IPS-18a (cell line): Measurements from ENCODE around the gene GPR119.
"Not testable (repeated sequence)": the region's sequence is repeated elsewhere in the genome, so short reads cannot be mapped to it uniquely, and the experiment has no call there.

ENCODE experiments used
- H3K27ac ChIP-seq: one replicate; pipeline ENCODE4 v1.5.1; 2013; ENCODE audit warnings: low read length
- H3K27me3 ChIP-seq: one replicate; pipeline ENCODE4 v1.6.1; 2013; ENCODE audit warnings: mild to moderate bottlenecking, low read length; ENCODE audit not compliant: control insufficient read depth, insufficient read depth
- H3K36me3 ChIP-seq: one replicate; pipeline ENCODE4 v1.6.1; 2013; ENCODE audit warnings: low read depth, low read length; ENCODE audit not compliant: control insufficient read depth
- H3K4me1 ChIP-seq: one replicate; pipeline ENCODE4 v1.6.1; 2013; ENCODE audit warnings: low read depth, low read length; ENCODE audit not compliant: control insufficient read depth
- H3K4me3 ChIP-seq: one replicate; pipeline ENCODE4 v1.5.1; 2013; ENCODE audit warnings: low read length
- H3K9ac ChIP-seq: one replicate; pipeline ENCODE4 v1.6.1; 2013; ENCODE audit warnings: mild to moderate bottlenecking, low read length, moderate library complexity
- H3K9me3 ChIP-seq: one replicate; pipeline ENCODE4 v1.6.1; 2013; ENCODE audit warnings: low read depth, low read length; ENCODE audit not compliant: control insufficient read depth

Gene GPR119

DNA sequence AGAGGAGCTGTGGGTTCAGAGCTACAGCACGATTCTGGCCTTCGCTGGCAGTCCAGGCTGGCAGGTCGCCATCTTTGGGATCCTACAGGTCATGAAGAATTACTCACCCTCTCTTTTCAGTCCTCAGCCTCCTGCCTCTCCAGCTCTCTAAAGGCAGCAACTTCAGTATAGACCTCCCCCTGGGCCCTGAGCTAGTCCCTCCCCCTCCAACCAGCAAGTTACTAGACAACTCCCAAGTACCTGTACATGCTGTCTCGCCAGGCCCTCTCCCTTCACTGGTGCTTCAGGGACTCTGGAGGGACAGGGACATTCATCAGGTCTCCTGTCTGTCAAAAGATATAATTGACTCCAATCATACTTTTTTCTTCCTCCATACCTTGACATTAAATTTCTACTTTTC is at the start of gene GPR119:
TSS of gene GPR119 (minus strand) at position 155 of the 400 bp plus-strand sequence. CDS start 227 bp downstream, outside the sequence.
- Histone ChIP-seq H3K27ac (no peak within 1 kb of the TSS), H3K4me1 (no peaks in the 10 kb centered on the region), H3K9me3 (peaks cover 12% of the 10 kb centered on the region), H3K27me3 (no peaks in the 10 kb centered on the region), H3K4me3 (no peak within 1 kb of the TSS), H3K36me3 (no peaks in the 10 kb centered on the region), H3K9ac (no peak within 1 kb of the TSS)

DNA sequence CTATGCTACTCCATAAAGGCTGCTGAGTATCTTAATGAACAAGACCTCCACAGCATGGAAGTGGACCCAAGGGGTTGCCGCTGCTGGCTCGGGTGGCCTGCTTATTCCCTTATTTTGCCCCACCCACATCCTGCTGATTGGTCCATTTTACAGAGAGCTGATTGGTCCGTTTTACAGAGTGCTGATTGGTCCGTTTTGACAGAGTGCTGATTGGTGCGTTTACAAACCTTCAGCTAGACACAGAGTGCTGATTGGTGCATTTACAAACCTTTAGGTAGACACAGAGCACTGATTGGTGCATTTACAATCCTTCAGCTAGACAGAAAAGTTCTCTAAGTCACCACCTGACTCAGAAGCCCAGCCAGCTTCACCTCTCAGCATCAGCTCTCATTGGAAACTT is 43.8 kb upstream of the GPR119 start:
- H3K36me3 ChIP-seq, H3K27ac ChIP-seq, H3K4me1 ChIP-seq, H3K9me3 ChIP-seq, H3K9ac ChIP-seq, H3K27me3 ChIP-seq, H3K4me3 ChIP-seq: not testable (repeated sequence)

GRCh38 chrX:130426531-130426930 is 41.1 kb upstream of the GPR119 start:
- Histone ChIP-seq H3K9me3 (peaks cover 3% of the 10 kb centered on the region), H3K27me3 (no peaks in the 10 kb centered on the region), H3K9ac (no peak overlapping the region), H3K36me3 (no peaks in the 10 kb centered on the region), H3K4me3 (no peak overlapping the region), H3K27ac (no peak overlapping the region), H3K4me1 (no peaks in the 10 kb centered on the region)

DNA sequence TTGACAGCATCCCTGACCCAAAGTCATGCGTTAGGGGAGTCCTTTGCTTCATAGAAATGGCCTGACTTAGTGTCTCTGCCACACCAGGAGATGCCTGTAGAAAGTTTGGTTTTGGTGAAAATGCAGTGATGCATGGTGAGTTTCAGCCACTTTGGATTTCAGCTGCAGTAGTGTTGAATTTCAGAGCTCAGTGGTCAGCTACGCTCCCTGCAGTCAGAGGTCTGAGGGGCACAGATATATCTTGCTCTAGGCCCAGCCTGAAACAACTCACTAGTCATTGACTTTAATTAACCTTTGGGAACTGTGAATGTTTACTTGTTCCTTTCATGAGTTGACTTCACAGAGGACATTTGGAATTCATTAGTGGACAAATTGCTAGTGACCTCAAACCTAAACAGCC is 33.8 kb upstream of the GPR119 start:
- Histone ChIP-seq H3K27ac (no peak overlapping the region), H3K9ac (no peak overlapping the region), H3K4me3 (no peak overlapping the region), H3K27me3 (no peaks in the 10 kb centered on the region), H3K9me3 (peaks cover 17% of the 10 kb centered on the region), H3K4me1 (peaks cover 3% of the 10 kb centered on the region), H3K36me3 (peaks cover 3% of the 10 kb centered on the region)

- peaks cover 3% of the 10 kb centered on the region for H3K4me1 ChIP-seq
- H3K9me3 ChIP-seq = peaks cover 17% of the 10 kb centered on the region
- no peak overlapping the region for H3K9ac ChIP-seq
- no peak overlapping the region for H3K27ac ChIP-seq
- no peak overlapping the region for H3K4me3 ChIP-seq
- H3K36me3 ChIP-seq = peaks cover 3% of the 10 kb centered on the region
- H3K27me3 ChIP-seq = no peaks in the 10 kb centered on the region
These were observed 33.3 kb upstream of the GPR119 start for GRCh38 chrX:130418740-130419139.

DNA sequence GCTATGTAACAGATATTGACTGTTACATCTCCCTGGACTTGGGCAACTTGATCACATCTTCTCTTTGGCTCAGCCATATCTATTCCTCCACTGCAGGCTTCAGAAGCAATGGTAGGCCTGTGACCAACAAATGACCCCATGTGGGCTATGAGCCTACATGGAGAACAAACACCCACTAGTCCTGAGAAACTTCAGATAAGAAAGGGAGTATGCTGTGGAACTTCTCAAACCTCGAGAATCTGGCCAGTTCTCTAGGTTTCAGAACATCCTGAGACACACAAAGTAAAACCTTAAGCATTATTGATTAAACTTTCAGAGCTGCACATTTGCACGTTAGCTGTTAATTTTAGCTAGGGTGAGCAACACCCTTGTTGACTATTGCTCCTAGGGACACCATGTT is 32.6 kb upstream of the GPR119 start:
- Histone ChIP-seq H3K27ac (no peak overlapping the region), H3K4me1 (peaks cover 3% of the 10 kb centered on the region), H3K9me3 (peaks cover 17% of the 10 kb centered on the region), H3K9ac (no peak overlapping the region), H3K27me3 (no peaks in the 10 kb centered on the region), H3K4me3 (no peak overlapping the region), H3K36me3 (peaks cover 3% of the 10 kb centered on the region)

DNA sequence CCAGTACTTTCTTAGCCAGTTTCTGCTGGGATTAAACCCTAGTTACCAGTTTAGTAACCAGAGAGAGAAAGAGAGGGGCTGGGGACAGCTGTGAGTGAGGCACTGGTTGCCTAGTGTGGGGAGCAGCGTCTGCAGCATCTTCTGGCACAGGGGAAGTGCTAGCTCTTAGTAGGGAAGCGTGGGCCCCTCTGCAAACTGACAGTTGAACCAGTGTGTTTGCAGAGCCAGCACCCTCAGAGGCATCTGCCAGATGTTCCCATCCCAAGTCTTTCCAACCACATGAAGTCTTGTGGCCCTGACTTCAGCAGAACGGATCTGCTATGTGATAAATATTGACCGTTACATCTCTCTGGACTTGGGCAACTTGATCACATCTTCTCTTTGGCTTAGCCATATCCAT is 31.3 kb upstream of the GPR119 start:
- Histone ChIP-seq H3K9ac (no peak overlapping the region), H3K9me3 (peaks cover 17% of the 10 kb centered on the region), H3K4me1 (peaks cover 3% of the 10 kb centered on the region), H3K4me3 (no peak overlapping the region), H3K36me3 (peaks cover 7% of the 10 kb centered on the region), H3K27me3 (no peaks in the 10 kb centered on the region), H3K27ac (no peak overlapping the region)

- Histone ChIP-seq H3K4me3 (no peak overlapping the region), H3K27ac (no peak overlapping the region), H3K9me3 (peaks cover 21% of the 10 kb centered on the region), H3K4me1 (peaks cover 3% of the 10 kb centered on the region), H3K27me3 (no peaks in the 10 kb centered on the region), H3K9ac (no peak overlapping the region), H3K36me3 (peaks cover 14% of the 10 kb centered on the region)
These were observed 29.7 kb upstream of the GPR119 start for GRCh38 chrX:130415201-130415600.

- no peak overlapping the region for H3K27ac ChIP-seq
- no peaks in the 10 kb centered on the region for H3K27me3 ChIP-seq
- H3K4me3 ChIP-seq = no peak overlapping the region
- peaks cover 3% of the 10 kb centered on the region for H3K4me1 ChIP-seq
- H3K36me3 ChIP-seq = peaks cover 15% of the 10 kb centered on the region
- H3K9ac ChIP-seq = no peak overlapping the region
- H3K9me3 ChIP-seq = peaks cover 17% of the 10 kb centered on the region
These were observed 29.3 kb upstream of the GPR119 start for GRCh38 chrX:130414800-130415199.

DNA sequence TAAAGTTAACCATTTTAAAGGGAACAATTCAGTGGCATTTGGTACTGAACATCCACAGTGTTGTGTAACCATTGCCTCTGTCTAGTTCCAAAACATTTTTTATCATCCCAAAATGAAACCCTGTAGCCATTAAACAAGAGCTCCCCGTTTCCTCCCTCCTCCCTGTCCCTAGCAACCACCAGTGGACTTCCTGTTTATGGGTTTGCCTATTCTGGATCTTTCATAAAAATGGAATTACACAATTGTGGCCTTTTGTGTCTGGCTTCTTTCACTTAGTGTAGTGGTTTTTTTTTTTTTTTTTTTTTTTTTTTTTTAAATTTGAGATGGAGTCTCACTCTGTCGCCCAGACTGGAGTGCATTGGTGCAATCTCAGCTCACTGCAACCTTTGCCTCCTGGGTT is 27.9 kb upstream of the GPR119 start:
- Histone ChIP-seq H3K9me3 (peaks cover 14% of the 10 kb centered on the region), H3K36me3 (peaks cover 19% of the 10 kb centered on the region), H3K4me1 (no peaks in the 10 kb centered on the region), H3K9ac (no peak overlapping the region), H3K4me3 (no peak overlapping the region), H3K27me3 (no peaks in the 10 kb centered on the region), H3K27ac (no peak overlapping the region)

DNA sequence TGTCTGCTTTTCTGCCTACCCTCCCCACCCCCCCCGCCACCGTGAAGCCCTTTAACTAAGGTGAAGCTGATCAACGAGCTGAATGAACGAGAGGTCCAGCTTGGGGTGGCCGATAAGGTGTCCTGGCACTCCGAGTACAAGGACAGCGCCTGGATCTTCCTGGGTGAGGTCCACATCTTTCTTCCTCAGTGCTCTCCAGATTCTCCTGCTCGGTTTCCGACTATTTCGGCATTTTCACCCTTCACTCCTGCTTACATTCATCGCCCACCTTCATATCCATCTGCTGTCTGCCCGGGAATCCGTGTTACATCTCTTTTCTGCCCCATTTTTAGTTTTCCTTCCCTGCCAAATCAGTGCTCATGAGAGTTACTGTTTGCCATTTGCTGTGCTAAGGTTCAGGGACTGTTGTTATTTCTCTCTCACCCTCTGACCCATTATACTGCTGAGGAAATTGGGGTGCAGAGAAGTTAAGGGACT is 16.8 kb upstream of the GPR119 start:
- Histone ChIP-seq H3K27ac (no peak overlapping the region), H3K9ac (peak overlapping the region; percentile 77), H3K9me3 (peaks cover 4% of the 10 kb centered on the region), H3K27me3 (no peaks in the 10 kb centered on the region), H3K4me3 (peak overlapping the region; percentile 92), H3K4me1 (no peaks in the 10 kb centered on the region), H3K36me3 (peaks cover 6% of the 10 kb centered on the region)

GRCh38 chrX:130401415-130402207 is 16.1 kb upstream of the GPR119 start, which contains the start of gene RBMX2:
RBMX2 (plus strand) TSS chrX:130401987; CDS start chrX:130402033, 46 bp downstream.
- peak within 1 kb of the TSS; percentile 68 for H3K27ac ChIP-seq
- H3K36me3 ChIP-seq = peaks cover 6% of the 10 kb centered on the region
- H3K4me3 ChIP-seq = peak within 1 kb of the TSS; percentile 92
- H3K27me3 ChIP-seq = no peaks in the 10 kb centered on the region
- peak within 1 kb of the TSS; percentile 77 for H3K9ac ChIP-seq
- H3K9me3 ChIP-seq = peaks cover 4% of the 10 kb centered on the region
- no peaks in the 10 kb centered on the region for H3K4me1 ChIP-seq
